Neural progenitor cell (in vitro differentiated cells): ENCODE data around the gene CDK5RAP2. TPM values are rescaled to one million over a fixed set of nuclear protein-coding genes. Genes with fewer than 3 reads are reported as not detected.
"Not testable (repeated sequence)": the region's sequence is repeated elsewhere in the genome, so short reads cannot be mapped to it uniquely, and the experiment has no call there.

ENCODE experiments used
- DNase-seq: peaks from one replicate; pipeline ENCODE4 v3.0.0-alpha.2; 2016; ENCODE audit warnings: low spot score
- H2AFZ ChIP-seq: fragments of 200-600 bp; sonication (generic); replicated peaks from 2 replicates; pipeline ENCODE4 v1.6.1; 2016; ENCODE audit warnings: antibody characterized with exemption
- H3F3A ChIP-seq: fragments of 200-600 bp; sonication (generic); 2 replicates; pipeline ENCODE4 v1.6.1; 2016; ENCODE audit warnings: antibody characterized with exemption, low read depth
- H3K27ac ChIP-seq: fragments of 200-600 bp; sonication (generic); 2 replicates; pipeline ENCODE4 v1.5.1; 2016; ENCODE audit warnings: mild to moderate bottlenecking
- H3K27me3 ChIP-seq: fragments of 200-600 bp; sonication (generic); 2 replicates; pipeline ENCODE4 v1.6.1; 2016; ENCODE audit warnings: mild to moderate bottlenecking, moderate library complexity
- H3K36me3 ChIP-seq: fragments of 200-600 bp; sonication (generic); 2 replicates; pipeline ENCODE4 v1.5.1; 2016
- H3K4me1 ChIP-seq: fragments of 200-600 bp; sonication (generic); 2 replicates; pipeline ENCODE4 v1.6.1; 2016; ENCODE audit warnings: mixed run types
- H3K4me2 ChIP-seq: fragments of 200-600 bp; sonication (generic); 2 replicates; pipeline ENCODE4 v1.6.1; 2016
- H3K4me3 ChIP-seq: fragments of 200-600 bp; sonication (generic); 2 replicates; pipeline ENCODE4 v1.5.1; 2016
- H3K79me2 ChIP-seq: fragments of 200-600 bp; sonication (generic); 2 replicates; pipeline ENCODE4 v1.6.1; 2016; ENCODE audit warnings: low read depth
- H3K9ac ChIP-seq: fragments of 200-600 bp; sonication (generic); 2 replicates; pipeline ENCODE4 v1.6.1; 2016
- H3K9me3 ChIP-seq: fragments of 200-600 bp; sonication (generic); 2 replicates; pipeline ENCODE4 v1.5.1; 2016; ENCODE audit warnings: low read depth
- H4K20me1 ChIP-seq: fragments of 200-600 bp; sonication (generic); 2 replicates; pipeline ENCODE4 v1.6.1; 2016; ENCODE audit warnings: low read depth
- H3K27ac Mint-ChIP-seq: 3 replicates; pipeline ENCODE4 v1.8.0; 2021; ENCODE audit warnings: mixed read lengths
- H3K27me3 Mint-ChIP-seq: 2 replicates; pipeline ENCODE4 v1.8.0; 2022; ENCODE audit warnings: low read depth, mild to moderate bottlenecking, inconsistent platforms, moderate library complexity, mixed read lengths; ENCODE audit not compliant: insufficient read depth
- H3K36me3 Mint-ChIP-seq: 3 replicates; pipeline ENCODE4 v1.8.0; 2021; ENCODE audit warnings: mixed read lengths
- H3K4me1 Mint-ChIP-seq: 3 replicates; pipeline ENCODE4 v1.8.0; 2021; ENCODE audit warnings: mixed read lengths
- H3K4me3 Mint-ChIP-seq: 3 replicates; pipeline ENCODE4 v1.8.0; 2021; ENCODE audit warnings: mild to moderate bottlenecking, moderate library complexity, mixed read lengths
- H3K9me3 Mint-ChIP-seq: 3 replicates; pipeline ENCODE4 v1.8.0; 2020; ENCODE audit warnings: mixed read lengths
- EZH2 ChIP-seq: fragments of 200-600 bp; sonication (generic); IDR thresholded peaks from 2 replicates; pipeline ENCODE4 v1.6.1; 2017; ENCODE audit warnings: antibody characterized with exemption, mild to moderate bottlenecking, moderate library complexity
- EZH2phosphoT487 ChIP-seq: fragments of 200-600 bp; sonication (generic); IDR thresholded peaks from 2 replicates; pipeline ENCODE4 v1.6.1; 2017; ENCODE audit warnings: antibody characterized with exemption
- total RNA-seq: library from RNA; depleted of rRNA; stranded (reverse); fragments of >200 nt; gene quantifications from 2 replicates; pipeline ENCODE4 v1.2.3, GENCODE V29; 2015; ENCODE audit warnings: low replicate concordance
- TF ChIP-seq, protein P1 (sequence below): fragments of 200-600 bp; sonication (generic); IDR thresholded peaks from 2 replicates; pipeline ENCODE4 v1.5.1; 2017; ENCODE audit warnings: antibody characterized with exemption, mild to moderate bottlenecking

Gene CDK5RAP2
- total RNA-seq, result 62.5 and 72.6 TPM in 2 replicates

DNA sequence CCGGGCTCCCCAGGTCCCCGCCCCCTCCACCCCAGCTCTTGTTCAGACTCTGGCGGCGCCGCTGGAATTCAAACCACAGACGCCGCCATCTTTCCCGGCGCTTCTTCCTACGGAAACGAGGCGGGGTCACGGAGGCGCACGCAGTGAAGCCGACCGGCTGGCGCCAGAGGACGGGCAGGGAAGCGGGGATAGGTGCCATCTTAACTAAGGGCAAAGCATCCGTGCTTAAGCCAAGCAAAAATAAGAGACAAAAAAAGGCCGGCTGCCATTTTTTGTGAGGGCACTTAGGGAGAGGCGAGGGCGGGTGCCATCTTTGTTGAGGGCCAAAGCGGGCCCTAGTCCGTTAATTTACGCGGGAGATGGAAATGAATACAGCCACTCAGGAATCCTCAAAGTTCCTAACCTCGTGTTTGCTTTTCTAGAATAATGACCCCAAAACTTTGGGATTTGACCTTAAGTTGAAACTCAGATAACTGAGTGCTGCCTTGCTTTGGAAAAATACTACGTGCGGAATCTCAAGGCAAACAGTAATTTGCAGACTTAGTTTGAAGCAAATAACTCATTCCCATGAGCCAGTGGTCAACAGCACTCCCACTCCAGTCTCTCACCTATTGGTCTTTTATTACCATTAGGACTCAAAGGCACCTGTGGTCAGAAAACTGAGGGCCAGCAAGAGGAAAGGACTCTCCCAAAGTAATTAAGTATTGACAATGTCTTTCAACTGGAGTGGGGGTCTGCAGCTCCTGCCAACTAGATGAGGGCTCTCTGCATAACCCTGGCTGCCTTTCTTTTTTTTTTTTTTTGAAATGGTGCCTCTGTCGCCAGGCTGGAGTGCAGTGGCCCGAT, at the start of gene CDK5RAP2:
CDK5RAP2 (minus strand) TSS at position 117 of the 846 bp plus-strand sequence. CDS start 189 bp downstream, outside the sequence.
- Histone ChIP-seq H3K4me1 (peaks cover 6% of the 10 kb centered on the region), H3K9ac (peak within 1 kb of the TSS; percentile 77), H3K4me2 (peak within 1 kb of the TSS; percentile 95), H3F3A (no peaks in the 10 kb centered on the region), H3K27me3 (no peaks in the 10 kb centered on the region), H2AFZ (peak within 1 kb of the TSS; percentile 83), H3K9me3 (no peaks in the 10 kb centered on the region), H3K27ac (no peak within 1 kb of the TSS), H3K79me2 (peaks cover 46% of the 10 kb centered on the region), H4K20me1 (peaks cover 4% of the 10 kb centered on the region), H3K36me3 (no peaks in the 10 kb centered on the region), H3K4me3 (peak within 1 kb of the TSS; percentile 96)
- no peaks in the 10 kb centered on the region for H3K9me3 Mint-ChIP-seq
- H3K4me1 Mint-ChIP-seq, result peaks cover 36% of the 10 kb centered on the region
- H3K4me3 Mint-ChIP-seq, result peak within 1 kb of the TSS; percentile 98
- TF ChIP-seq EZH2, result peak; percentile 40
- TF ChIP-seq, protein P1, sequence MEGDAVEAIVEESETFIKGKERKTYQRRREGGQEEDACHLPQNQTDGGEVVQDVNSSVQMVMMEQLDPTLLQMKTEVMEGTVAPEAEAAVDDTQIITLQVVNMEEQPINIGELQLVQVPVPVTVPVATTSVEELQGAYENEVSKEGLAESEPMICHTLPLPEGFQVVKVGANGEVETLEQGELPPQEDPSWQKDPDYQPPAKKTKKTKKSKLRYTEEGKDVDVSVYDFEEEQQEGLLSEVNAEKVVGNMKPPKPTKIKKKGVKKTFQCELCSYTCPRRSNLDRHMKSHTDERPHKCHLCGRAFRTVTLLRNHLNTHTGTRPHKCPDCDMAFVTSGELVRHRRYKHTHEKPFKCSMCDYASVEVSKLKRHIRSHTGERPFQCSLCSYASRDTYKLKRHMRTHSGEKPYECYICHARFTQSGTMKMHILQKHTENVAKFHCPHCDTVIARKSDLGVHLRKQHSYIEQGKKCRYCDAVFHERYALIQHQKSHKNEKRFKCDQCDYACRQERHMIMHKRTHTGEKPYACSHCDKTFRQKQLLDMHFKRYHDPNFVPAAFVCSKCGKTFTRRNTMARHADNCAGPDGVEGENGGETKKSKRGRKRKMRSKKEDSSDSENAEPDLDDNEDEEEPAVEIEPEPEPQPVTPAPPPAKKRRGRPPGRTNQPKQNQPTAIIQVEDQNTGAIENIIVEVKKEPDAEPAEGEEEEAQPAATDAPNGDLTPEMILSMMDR, result no peak
- no peak for TF ChIP-seq EZH2phosphoT487
- H3K27me3 Mint-ChIP-seq, result no peaks in the 10 kb centered on the region
- peak; percentile 97 for DNase-seq
- peaks cover 14% of the 10 kb centered on the region for H3K36me3 Mint-ChIP-seq
- peak within 1 kb of the TSS; percentile 85 for H3K27ac Mint-ChIP-seq

DNA sequence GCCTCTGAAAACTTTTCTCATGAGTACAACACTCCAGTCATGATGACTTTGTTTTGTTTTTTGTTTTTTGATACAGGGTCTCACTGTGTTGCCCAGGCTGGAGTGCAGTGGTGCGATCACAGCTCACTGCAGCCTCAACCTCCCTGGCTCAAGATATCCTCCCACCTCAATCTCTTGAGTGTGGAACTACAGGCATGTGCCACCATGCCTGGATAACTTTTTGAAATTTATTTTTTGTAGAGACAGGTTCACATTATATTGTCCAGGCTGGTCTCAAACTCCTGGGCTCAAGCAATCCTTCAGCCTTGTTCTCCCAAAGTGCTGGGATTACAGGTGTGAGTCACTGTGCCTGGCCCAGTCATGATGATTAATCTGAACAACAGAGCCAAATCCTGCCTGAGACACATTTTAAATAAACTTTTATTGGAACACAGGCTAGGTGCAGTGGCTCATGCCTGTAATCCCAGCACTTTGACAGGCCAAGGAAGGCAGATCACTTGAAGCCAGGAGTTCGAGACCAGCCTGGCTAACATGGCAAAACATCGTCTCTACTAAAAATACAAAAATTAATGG, 49.0 kb upstream of the CDK5RAP2 start:
- H3K27ac Mint-ChIP-seq, H3K36me3 ChIP-seq, H3K4me3 Mint-ChIP-seq, H4K20me1 ChIP-seq, H3K27me3 ChIP-seq, H3F3A ChIP-seq, H3K27ac ChIP-seq, H3K4me1 ChIP-seq, H3K4me1 Mint-ChIP-seq, H3K27me3 Mint-ChIP-seq, H3K9ac ChIP-seq, H2AFZ ChIP-seq, H3K9me3 Mint-ChIP-seq, H3K79me2 ChIP-seq, H3K4me3 ChIP-seq, H3K4me2 ChIP-seq, DNase-seq, H3K9me3 ChIP-seq, H3K36me3 Mint-ChIP-seq: not testable (repeated sequence)

DNA sequence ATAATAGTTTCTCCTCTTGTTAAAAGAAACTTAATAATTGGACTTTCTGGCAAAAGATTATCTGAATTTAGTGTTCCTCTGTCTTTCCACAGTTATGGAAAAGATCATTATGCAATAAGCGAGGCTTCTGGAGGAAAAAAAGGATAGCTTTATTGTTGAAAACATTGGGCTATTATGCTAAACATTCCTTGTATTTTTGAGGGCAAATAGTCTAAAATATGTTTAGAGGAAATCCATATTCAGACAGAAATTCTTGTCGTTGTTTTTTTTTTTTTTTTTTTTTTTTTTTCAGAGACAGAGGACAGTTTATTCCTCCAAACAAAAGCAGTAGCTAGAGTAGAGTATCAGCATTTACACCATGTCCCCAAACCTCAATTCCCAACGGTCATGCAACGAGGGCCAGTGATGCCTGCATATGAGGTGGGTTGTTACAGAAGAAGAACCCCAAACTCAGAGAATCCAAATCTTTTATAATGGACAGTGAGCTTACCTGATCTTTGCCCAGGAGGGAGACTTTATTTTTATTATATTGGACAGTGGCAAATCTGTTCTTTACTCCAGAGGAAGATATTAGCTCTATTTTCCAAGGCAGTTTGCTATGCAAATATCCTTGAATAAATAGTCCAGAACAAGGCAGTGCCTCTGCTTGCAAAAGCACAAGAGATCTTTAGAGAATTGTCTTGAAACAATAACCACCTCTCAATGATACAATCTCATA, 48.4 kb upstream of the CDK5RAP2 start:
- no peak overlapping the region for H2AFZ ChIP-seq
- H3K4me1 Mint-ChIP-seq, result peaks cover 10% of the 10 kb centered on the region
- no peak overlapping the region for H3K4me3 ChIP-seq
- no peaks in the 10 kb centered on the region for H3K79me2 ChIP-seq
- no peaks in the 10 kb centered on the region for H4K20me1 ChIP-seq
- H3K27ac ChIP-seq, result no peak overlapping the region
- H3K27ac Mint-ChIP-seq, result no peak overlapping the region
- H3K4me2 ChIP-seq, result no peak overlapping the region
- peaks cover 3% of the 10 kb centered on the region for H3F3A ChIP-seq
- no peaks in the 10 kb centered on the region for H3K9me3 ChIP-seq
- no peaks in the 10 kb centered on the region for H3K27me3 ChIP-seq
- H3K27me3 Mint-ChIP-seq, result peaks cover 3% of the 10 kb centered on the region
- no peaks in the 10 kb centered on the region for H3K9me3 Mint-ChIP-seq
- no peak overlapping the region for H3K4me3 Mint-ChIP-seq
- DNase-seq, result no peak
- no peaks in the 10 kb centered on the region for H3K4me1 ChIP-seq
- no peaks in the 10 kb centered on the region for H3K36me3 Mint-ChIP-seq
- no peaks in the 10 kb centered on the region for H3K36me3 ChIP-seq
- H3K9ac ChIP-seq, result no peak overlapping the region
- TF ChIP-seq EZH2phosphoT487, result no peak
- TF ChIP-seq EZH2, result no peak
- TF ChIP-seq, protein P1, result no peak
